ENCODE measurements around the gene SPTBN1.
A peak's percentile ranks its signal among the peaks of the same experiment; 100 is the strongest.

Gene SPTBN1

GRCh38 chr2:54557601-54558187, 101.6 kb downstream of the SPTBN1 start:
- DNase-seq = peak; percentile 70

GRCh38 chr2:54558188-54559005, 102.3 kb downstream of the SPTBN1 start:
- peak; percentile 63 for DNase-seq

- no peak for DNase-seq
Measured at GRCh38 chr2:54559006-54559445, 102.9 kb downstream of the SPTBN1 start.

GRCh38 chr2:54559593-54560145, 103.5 kb downstream of the SPTBN1 start:
- DNase-seq = no peak

- DNase-seq = no peak
Measured at GRCh38 chr2:54560146-54560881, 104.2 kb downstream of the SPTBN1 start.

- DNase-seq = no peak
Measured at GRCh38 chr2:54561010-54561409, 104.9 kb downstream of the SPTBN1 start.

GRCh38 chr2:54564439-54564838, 108.3 kb downstream of the SPTBN1 start:
- DNase-seq = no peak

- no peak for DNase-seq
Measured at GRCh38 chr2:54565551-54565950, 109.4 kb downstream of the SPTBN1 start.

- DNase-seq = no peak
Measured at GRCh38 chr2:54566896-54567295, 110.8 kb downstream of the SPTBN1 start.

- no peak for DNase-seq
Measured at GRCh38 chr2:54568876-54569321, 112.8 kb downstream of the SPTBN1 start.

- no peak for DNase-seq
Measured at GRCh38 chr2:54569745-54570301, 113.7 kb downstream of the SPTBN1 start.

- DNase-seq = no peak
Measured at GRCh38 chr2:54570321-54570855, 114.3 kb downstream of the SPTBN1 start.

- no peak for DNase-seq
Measured at GRCh38 chr2:54570925-54571694, 115.0 kb downstream of the SPTBN1 start.

GRCh38 chr2:54572262-54572635, 116.1 kb downstream of the SPTBN1 start:
- DNase-seq = no peak

GRCh38 chr2:54572636-54573536, 116.8 kb downstream of the SPTBN1 start:
- DNase-seq = no peak

- no peak for DNase-seq
Measured at GRCh38 chr2:54573537-54573919, 117.4 kb downstream of the SPTBN1 start.

- DNase-seq = peak; percentile 47
Measured at GRCh38 chr2:54574107-54574859, 118.2 kb downstream of the SPTBN1 start.

GRCh38 chr2:54574860-54575247, 118.7 kb downstream of the SPTBN1 start:
- no peak for DNase-seq

- DNase-seq = no peak
Measured at GRCh38 chr2:54575379-54575888, 119.3 kb downstream of the SPTBN1 start.

- peak; percentile 82 for DNase-seq
Measured at GRCh38 chr2:54577035-54577434, 120.9 kb downstream of the SPTBN1 start.

All from NCI-H1105 (cell line).